ENCODE measurements around the gene KCND3.

KCND3 gene

GRCh38 chr1:111814305-111814628 is 175.2 kb downstream of the KCND3 start (continued):
- no peak for TF ChIP-seq POU6F1 (CRISPR knock-in tag; IDR thresholded peaks at IDR 0.05; ENCODE audit: borderline replicate concordance, low read depth)

- ATAC-seq: no peak
- TF ChIP-seq ZNF8 (CRISPR knock-in tag; IDR thresholded peaks at IDR 0.05) (no peak), ISL1 (CRISPR knock-in tag; IDR thresholded peaks at IDR 0.05) (no peak), ESRRG (CRISPR knock-in tag; IDR thresholded peaks at IDR 0.05) (no peak), RARB (CRISPR knock-in tag; IDR thresholded peaks at IDR 0.05) (no peak), ZFP30 (CRISPR knock-in tag; IDR thresholded peaks at IDR 0.05) (no peak), ZNF70 (CRISPR knock-in tag; IDR thresholded peaks at IDR 0.05) (no peak)
Measured at GRCh38 chr1:111813440-111814304, 175.8 kb downstream of the KCND3 start.

GRCh38 chr1:111812306-111812705 is 177.2 kb downstream of the KCND3 start:
- no peak for ATAC-seq
- TF ChIP-seq ISL1 (CRISPR knock-in tag; IDR thresholded peaks at IDR 0.05) (no peak), TOX (CRISPR knock-in tag; IDR thresholded peaks at IDR 0.05; ENCODE audit: borderline replicate concordance) (no peak), ZNF8 (CRISPR knock-in tag; IDR thresholded peaks at IDR 0.05) (no peak), PATZ1 (CRISPR knock-in tag; IDR thresholded peaks at IDR 0.05; ENCODE audit: borderline replicate concordance) (no peak), CREB5 (CRISPR knock-in tag; IDR thresholded peaks at IDR 0.05; ENCODE audit: low read depth) (no peak), ZFP3 (CRISPR knock-in tag; IDR thresholded peaks at IDR 0.05) (no peak), PPARA (CRISPR knock-in tag; IDR thresholded peaks at IDR 0.05; ENCODE audit: borderline replicate concordance) (no peak), ZC3H10 (CRISPR knock-in tag; IDR thresholded peaks at IDR 0.05) (no peak)

GRCh38 chr1:111811891-111812290 is 177.6 kb downstream of the KCND3 start:
- TF ChIP-seq RARB (CRISPR knock-in tag; IDR thresholded peaks at IDR 0.05): no peak
- no peak for TF ChIP-seq PPARA (CRISPR knock-in tag; IDR thresholded peaks at IDR 0.05; ENCODE audit: borderline replicate concordance)
- TF ChIP-seq TOX (CRISPR knock-in tag; IDR thresholded peaks at IDR 0.05; ENCODE audit: borderline replicate concordance): no peak
- no peak for TF ChIP-seq ISL1 (CRISPR knock-in tag; IDR thresholded peaks at IDR 0.05)
- no peak for TF ChIP-seq SNAI2 (CRISPR knock-in tag; IDR thresholded peaks at IDR 0.05)
- no peak for TF ChIP-seq ESRRG (CRISPR knock-in tag; IDR thresholded peaks at IDR 0.05)
- TF ChIP-seq GLIS3 (CRISPR knock-in tag; IDR thresholded peaks at IDR 0.05): no peak

GRCh38 chr1:111805251-111805650 is 184.2 kb downstream of the KCND3 start:
- no peak for ATAC-seq
- TF ChIP-seq ZC3H10 (CRISPR knock-in tag; IDR thresholded peaks at IDR 0.05) (no peak), ZFP30 (CRISPR knock-in tag; IDR thresholded peaks at IDR 0.05) (no peak), ESRRG (CRISPR knock-in tag; IDR thresholded peaks at IDR 0.05) (no peak), CSRNP3 (CRISPR knock-in tag; IDR thresholded peaks at IDR 0.05) (no peak), ZFP3 (CRISPR knock-in tag; IDR thresholded peaks at IDR 0.05) (no peak), ZNF8 (CRISPR knock-in tag; IDR thresholded peaks at IDR 0.05) (no peak), RARB (CRISPR knock-in tag; IDR thresholded peaks at IDR 0.05) (no peak), TOX (CRISPR knock-in tag; IDR thresholded peaks at IDR 0.05; ENCODE audit: borderline replicate concordance) (no peak), BACH2 (CRISPR knock-in tag; IDR thresholded peaks at IDR 0.05; ENCODE audit: borderline replicate concordance) (no peak), ZNF565 (CRISPR knock-in tag; conservative IDR thresholded peaks at IDR 0.05; ENCODE audit: low read depth) (no peak), ISL1 (CRISPR knock-in tag; IDR thresholded peaks at IDR 0.05) (no peak), ARNTL (CRISPR knock-in tag; IDR thresholded peaks at IDR 0.05; ENCODE audit: borderline replicate concordance, low read depth) (no peak), SNAI2 (CRISPR knock-in tag; IDR thresholded peaks at IDR 0.05) (no peak), CREB5 (CRISPR knock-in tag; IDR thresholded peaks at IDR 0.05; ENCODE audit: low read depth) (no peak), CSDC2 (CRISPR knock-in tag; IDR thresholded peaks at IDR 0.05) (no peak), POU6F1 (CRISPR knock-in tag; IDR thresholded peaks at IDR 0.05; ENCODE audit: borderline replicate concordance, low read depth) (no peak)

More at GRCh38 chr1:111811891-111812290, 177.6 kb downstream of the KCND3 start:
- ATAC-seq: no peak

Measured in SK-N-SH treated with all-trans-retinoic acid at 6 μM for 48 hours (cell line).